GM19351 (cell line): ENCODE data around the gene SPATA45.
"Not testable (repeated sequence)": the region's sequence is repeated elsewhere in the genome, so short reads cannot be mapped to it uniquely, and the experiment has no call there.

Source experiments
- ATAC-seq: cut with Tn5 transposase; IDR thresholded peaks from one replicate; pipeline ENCODE4 v1.9.1; 2021; ENCODE audit warnings: mild to moderate bottlenecking, moderate library complexity; ENCODE audit not compliant: unreplicated experiment

SPATA45 gene

DNA sequence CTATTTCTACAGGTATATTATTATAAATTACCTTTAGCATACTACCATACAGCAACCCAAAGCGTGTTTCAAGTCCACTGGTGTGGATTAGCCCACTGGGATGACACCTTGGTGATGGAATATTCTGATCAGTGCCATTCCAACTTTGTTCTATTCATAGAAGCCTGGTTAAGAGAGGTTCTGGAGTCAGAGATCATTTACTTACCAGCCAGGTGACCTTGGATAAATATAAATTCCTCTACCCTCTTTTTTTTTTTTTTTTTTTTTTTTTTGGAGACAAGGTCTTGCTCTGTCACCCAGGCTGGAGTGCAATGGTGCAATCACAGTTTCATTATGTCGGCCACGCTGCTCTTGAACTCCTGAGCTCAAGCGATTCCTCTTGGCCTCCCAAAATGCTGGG, at the start of gene SPATA45:
Gene SPATA45 (minus strand): TSS at position 101 of the 400 bp plus-strand sequence. CDS start 11,500 bp downstream, outside the sequence.
- ATAC-seq: no peak

DNA sequence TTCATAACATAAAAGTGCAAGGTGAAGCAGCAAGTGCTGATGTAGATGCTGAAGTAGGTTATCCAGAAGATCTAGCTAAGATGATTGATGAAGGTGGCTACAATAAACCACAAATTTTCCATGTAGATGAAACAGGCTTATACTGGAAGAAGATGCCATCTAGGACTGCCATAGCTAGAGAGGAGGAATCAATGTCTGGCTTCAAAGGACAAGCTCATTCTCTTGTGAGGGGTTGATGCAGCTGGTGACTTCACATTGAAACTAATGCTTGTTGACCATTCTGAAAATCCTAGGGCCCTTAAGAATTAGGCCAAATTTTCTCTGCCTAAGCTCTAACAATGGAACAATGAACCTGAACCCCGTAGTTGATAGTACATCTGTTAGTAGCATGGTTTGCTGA, 44.7 kb upstream of the SPATA45 start:
- ATAC-seq: no peak

DNA sequence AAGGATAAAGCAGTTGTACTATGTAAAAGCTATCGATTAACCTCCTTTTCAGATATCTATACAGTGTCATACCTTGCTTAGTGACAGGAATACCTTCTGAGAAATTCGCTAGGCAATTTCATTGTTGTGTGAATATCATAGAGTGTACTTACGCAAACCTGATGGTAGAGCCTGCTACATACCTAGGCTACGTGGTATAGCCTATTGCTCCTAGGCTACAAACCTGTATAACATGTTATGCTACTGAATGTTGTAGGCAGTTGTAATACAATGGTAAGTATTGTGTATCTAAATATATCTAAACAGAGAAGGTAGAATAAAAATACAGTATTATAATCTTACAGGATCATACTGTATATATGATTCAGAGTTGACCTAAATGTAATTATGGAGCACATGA, 37.1 kb upstream of the SPATA45 start:
- no peak for ATAC-seq

DNA sequence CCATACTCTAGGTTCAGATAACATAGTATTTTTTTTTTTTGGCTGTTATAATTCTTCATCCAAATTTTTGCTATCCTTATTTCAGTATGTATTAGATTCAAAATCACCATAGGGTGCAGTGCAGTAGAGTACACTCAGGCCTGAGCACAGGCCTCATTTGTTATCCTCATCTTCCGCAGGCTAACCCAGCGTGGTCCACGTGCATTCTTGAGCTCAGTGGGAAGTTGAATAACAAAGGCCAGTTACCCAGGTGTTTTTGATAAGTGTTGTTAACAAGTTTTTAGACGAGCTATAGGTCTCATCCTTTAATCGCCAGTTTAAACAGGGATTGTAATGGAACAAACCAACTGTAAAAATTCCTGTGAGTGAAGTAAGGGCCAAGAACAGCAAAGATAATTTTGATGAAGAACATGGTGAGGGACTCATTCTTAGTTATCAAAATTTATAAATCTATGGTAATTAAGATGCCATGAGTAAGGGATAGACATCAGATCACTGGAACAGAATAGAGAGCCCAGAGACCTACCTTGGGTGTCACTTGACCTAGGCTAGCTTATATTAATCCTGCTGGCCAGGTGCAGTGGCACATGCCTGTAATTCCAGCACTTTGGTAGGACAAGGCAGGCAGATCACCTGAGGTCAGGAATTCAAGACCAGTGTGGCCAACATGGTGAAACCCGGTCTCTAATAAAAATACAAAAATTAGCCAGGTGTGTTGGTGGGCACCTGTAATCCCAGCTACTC, 32.7 kb upstream of the SPATA45 start:
- no peak for ATAC-seq

DNA sequence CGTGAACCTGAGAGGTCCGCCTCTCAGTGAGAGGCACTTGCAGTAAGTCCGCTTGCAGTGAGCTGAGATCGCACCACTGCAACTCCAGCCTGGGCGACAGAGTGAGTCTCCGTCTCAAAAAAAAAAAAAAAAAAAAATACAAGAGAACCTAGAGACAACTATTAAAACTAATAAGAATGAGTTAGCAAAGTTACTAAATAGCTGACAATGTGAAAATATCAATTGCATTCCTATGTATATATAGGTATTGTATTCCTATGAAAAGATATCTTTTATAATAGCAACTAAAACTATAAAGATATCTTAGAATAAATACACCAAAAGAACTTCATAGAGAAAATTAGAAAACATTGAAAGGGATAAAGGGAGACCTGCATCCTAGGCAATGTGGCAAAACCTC, 31.0 kb upstream of the SPATA45 start:
- no peak for ATAC-seq

DNA sequence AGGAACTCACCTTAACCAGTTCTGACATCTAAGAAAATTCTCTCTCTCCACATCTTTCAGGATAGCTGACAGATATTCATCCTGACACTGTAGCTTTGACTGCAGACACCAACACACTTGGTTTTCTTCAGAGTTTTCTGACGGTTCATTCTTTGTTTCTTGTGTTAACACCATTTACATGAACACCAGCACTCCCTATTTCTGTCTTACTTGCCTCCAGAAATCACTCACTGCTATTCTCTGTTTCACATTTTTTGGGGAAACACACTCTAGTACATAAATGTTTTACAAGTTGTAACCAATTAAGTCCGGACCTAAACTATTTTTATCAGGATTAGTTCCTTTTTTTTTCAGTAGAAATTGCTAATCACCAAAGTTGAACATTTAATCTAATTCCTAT, 26.1 kb upstream of the SPATA45 start:
- ATAC-seq: peak; percentile 91

DNA sequence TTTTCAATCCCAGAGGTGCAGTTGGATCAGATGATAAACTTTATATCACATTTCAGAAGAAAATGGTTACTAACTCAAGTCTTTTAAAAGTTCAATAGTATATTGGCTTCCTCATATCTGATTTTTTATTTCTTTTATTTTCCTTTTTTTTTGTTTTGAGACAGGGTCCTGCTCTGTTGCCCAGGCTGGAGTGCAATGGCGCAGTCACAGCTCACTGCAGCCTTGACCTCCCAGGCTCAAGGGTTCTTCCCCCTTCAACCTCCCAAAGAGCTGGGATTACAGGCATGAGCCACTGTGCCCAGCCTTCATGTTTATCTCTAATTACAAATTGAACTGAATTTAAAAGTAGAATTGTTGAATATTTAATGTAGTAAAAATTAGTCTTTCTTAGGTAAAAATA, 24.5 kb upstream of the SPATA45 start:
- no peak for ATAC-seq

DNA sequence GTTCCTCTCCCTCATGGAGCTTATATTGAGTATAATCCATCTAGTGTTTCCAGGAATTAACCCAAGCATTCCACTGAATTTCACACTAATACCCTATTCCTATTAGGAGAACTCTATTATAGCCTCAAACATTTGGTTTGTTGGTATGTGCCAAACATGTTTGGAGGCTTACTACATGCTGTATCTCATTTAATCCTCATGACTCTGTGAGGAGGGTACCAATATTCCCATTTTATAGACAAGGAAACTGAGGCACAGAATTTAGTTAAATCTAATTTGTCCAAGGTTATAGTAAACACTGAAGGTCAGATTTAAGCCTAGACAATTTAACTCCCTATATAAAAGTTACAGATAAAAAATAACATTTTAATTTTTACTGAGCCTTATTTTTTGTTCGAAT, 19.7 kb upstream of the SPATA45 start:
- no peak for ATAC-seq

DNA sequence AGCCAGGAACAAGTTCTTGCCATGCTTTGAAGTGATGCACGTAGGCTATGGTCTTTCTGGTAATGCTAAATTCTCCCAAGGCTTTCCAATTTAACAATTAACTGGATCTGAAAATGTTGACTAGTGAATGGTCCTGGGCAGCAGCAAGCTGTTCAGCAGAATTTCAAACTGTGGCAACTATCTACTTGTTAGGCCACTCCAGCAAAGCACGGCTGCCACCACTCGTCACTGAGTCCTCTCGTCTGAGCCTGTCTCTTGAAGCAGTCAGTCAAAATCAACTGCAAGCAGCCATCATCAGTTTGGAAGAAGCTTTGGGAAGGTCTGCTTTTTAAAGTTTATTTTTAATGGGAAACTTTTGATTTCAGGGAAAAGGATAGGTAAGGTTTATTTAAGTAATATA, 16.8 kb upstream of the SPATA45 start:
- ATAC-seq: no peak

DNA sequence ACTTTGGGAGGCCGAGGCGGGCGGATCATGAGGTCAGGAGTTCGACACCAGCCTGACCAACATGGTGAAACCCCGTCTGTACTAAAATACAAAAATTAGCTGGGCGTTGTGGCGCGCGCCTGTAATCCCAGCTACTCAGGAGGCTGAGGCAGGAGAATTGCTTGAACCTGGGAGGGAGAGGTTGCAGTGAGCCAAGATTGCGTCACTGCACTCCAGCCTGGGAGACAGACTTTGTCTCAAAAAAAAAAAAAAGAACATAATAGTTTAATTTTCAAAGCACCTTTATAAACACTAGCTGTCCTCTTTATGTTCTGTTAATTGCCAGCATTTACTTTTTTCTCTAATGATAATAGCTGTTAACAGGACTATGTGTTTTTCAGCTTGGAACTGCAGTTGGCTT, 15.9 kb upstream of the SPATA45 start:
- ATAC-seq: not testable (repeated sequence)

DNA sequence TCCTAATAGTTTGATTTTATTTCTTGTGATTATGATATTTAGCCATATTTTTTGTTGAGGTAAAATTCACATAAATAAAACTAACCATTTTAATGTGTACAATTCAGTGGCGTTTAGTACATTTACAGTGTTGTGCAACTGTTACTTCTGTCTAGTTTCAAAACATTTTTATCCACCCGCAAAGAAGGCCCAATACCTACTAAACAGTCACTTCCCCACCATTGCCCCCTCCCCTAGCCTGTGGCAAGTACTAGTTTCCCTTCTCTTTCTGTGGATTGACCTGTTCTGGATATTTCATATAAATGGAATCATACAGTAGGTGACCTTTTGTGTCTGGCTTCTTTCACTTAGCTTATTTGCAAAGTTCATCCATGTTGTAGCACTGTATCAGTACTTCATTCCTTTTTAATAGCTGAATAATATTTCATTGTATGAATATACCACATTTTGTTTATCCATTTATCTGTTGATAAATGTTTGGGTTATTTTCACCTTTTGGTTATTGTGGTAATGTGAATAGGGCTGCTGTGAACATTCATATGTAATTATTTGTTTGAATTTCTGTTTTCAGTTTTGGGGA, 14.8 kb upstream of the SPATA45 start:
- no peak for ATAC-seq

DNA sequence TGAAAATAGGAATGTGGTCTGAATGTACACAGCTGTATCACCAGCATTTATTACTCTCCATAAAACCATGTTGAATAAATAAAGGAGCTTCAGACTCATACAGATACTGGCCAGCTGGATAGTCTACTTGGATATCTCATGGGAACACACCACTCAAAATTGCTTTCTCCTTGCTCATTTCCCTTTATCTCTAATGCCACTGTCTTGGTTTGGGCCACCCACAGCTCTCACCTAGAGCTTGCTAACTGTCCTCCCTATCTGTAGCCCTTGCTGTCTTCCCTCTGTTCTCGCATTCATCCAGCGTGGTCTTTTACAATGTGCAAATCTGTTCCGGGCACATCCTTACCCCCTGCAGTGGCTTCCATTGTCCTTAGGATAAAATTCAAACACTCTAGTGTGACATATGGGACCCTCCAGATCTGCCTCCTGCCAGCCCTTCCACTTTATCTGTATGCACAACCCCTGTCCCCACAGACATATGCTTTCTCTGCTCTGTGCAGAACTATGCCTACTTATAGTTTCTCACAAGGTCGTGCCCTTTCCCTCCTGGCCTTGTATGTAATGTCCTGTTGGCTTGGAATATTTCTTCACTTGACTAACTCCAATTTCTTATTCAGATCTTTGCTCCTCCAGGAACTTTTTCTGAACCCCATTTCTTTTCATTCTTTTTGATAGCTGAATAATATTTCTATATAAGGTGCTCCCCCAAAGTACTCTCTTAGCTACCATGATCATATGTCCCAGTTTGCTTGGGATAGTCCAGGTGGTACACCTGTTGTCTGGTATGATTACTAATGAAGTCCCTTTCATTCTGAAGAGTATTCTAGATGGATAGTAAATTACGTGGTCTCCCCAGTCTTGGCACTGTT, 13.5 kb upstream of the SPATA45 start:
- ATAC-seq: no peak

DNA sequence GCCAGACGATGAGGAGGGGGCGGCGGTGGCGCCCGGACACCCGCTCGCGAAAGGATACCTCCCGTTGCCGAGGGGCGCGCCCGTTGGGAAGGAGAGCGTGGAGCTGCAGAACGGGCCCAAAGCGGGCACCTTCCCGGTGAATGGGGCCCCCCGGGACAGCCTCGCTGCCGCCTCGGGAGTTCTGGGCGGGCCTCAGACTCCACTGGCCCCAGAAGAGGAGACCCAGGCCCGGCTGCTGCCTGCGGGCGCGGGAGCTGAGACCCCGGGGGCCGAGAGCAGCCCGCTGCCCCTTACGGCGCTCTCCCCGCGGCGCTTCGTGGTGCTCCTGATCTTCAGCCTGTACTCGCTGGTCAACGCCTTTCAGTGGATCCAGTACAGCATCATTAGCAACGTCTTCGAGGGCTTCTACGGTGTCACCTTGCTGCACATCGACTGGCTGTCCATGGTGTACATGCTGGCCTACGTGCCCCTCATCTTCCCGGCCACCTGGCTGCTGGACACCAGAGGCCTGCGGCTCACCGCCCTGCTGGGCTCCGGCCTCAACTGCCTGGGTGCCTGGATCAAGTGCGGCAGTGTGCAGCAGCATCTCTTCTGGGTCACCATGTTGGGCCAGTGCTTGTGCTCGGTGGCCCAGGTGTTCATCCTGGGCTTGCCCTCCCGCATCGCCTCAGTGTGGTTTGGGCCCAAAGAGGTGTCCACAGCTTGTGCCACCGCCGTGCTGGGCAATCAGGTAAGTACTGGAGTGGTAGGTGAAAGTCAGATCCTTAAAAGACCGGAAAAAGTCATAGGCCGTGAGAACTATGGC, 11.2 kb upstream of the SPATA45 start:
- ATAC-seq: peak; percentile 21

DNA sequence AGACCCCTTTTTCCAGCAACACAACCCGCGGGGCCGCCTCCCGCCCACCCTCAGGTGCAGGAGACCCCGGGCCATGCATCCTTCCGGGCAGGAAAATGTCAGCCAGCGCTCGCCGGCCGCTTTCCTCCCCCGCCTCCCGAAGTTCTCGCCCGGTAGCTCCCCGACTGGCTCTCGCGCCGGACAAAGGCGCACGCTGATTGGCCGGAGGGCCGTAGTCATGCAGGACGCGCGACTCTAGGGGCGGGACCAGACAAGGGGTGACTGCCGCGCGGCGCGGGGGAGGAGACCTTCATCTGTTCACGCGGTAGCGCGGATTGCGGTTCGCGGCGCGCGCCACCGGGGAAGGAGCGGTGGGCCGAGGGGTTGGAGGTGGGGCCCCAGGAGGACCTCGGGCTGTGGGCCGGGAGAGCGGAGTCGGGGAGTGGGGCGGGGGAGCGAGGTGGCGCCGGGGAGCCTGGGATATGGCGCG, 10.6 kb upstream of the SPATA45 start, which contains the start of gene FLVCR1:
Gene FLVCR1 (plus strand): TSS at position 284 of the 469 bp plus-strand sequence. CDS start 178 bp downstream, at position 462.
- peak; percentile 94 for ATAC-seq

DNA sequence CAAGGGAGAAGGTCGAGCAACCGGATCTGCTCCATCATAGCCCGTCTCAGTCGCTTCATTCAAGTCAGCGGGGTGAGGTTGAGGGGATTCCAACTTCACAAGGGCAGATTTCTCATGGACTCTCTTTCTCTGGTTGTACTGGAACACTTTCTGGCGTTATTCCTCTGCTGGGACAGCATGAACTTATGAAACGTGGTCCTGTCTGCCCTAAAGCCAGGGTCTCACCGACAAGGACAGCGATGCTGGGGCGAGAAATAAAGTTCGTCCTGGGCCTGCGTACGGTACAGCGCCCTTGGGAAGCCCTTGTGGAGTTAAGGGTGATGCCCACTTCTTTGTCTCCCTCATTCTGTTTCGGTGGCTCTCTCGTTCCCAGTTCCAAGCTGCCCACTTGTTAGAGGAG, 9.3 kb upstream of the SPATA45 start:
- no peak for ATAC-seq

DNA sequence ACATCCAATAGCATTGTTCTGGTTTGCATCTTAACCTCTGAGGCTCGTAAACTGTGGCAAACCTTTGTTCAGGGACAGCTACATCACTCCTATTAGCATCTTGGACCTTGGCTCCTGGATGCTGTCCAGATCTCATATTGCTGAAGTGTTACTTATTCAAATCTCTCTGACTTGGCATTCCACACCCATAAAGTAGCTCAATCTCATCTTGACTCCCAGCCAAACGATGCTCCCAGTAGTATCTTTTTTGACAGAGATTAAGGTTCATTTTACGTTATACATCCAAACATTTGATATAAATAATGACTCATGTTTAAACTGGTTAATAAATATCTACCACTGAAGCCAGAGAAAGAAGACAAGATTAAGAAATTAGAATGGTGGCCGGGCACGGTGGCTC, 6.2 kb upstream of the SPATA45 start:
- ATAC-seq: no peak

DNA sequence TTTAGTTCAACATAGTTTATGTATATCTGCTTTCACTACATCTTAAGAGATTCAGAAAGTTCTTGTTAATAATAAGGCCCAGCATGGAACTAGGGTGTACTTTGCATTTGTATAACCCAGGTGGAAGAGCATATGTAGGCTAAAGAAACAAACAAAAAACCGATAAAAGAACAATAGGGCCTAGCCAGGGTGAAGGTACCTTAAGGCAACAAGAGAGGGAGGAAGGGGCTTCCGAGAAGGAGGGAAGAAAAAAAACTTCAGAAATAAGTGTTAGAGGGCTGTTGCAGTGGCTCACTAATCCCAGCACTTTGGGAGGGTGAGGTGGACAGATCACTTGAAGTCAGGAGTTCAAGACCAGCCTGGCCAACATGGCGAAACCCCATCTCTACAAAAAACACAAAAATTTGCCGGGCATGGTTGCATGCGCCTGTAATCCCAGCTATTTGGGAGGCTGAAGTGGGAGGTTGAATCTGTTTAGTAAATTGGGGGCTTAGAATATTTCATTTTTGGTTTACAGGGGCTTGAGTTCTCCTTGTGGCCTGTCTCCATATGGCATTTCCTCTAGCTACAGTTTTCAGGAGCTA, 4.7 kb upstream of the SPATA45 start:
- no peak for ATAC-seq

DNA sequence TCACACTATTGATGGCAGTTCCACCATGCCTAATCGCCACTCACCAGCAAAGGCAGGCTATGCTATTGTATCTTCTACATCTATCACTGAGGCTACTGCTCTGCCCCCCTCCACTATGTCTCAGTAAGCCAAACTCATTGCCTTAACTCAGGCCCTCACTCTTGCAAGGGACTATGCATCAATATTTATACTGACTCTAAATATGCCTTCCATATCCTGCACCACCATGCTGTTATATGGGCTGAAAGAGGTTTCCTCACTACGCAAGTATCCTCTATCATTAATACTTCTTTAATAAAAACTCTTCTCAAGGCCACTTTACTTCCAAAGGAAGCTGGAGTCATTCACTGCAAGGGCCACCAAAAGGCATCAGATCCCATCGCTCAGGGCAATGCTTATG, 2.9 kb downstream of the SPATA45 start:
- not testable (repeated sequence) for ATAC-seq

DNA sequence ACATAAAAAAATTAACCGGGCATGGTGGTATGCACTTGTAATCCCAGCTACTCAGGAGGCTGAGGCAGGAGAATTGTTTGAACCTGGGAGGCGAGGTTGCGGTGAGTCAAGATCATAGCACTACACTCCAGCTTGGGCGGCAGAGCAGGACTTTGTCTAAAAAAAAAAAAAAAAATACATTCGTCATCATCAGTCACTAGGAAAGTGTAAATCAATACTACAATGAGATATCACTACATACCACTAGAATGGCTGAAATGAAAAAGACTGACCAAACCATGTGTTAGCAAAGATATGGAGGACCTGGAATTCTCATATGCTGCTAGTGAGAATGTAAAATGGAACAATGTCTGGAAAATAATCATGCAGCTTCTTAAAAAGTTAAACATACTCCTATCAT, 9.3 kb downstream of the SPATA45 start:
- no peak for ATAC-seq
